OCI-LY1 (cell line): ENCODE measurements around the gene SPOCK1.

ENCODE experiments used
- EZH2 ChIP-seq: fragments of 200-600 bp; sonication (generic), shearing (Covaris generic); IDR thresholded peaks from 2 replicates; pipeline ENCODE4 v1.8.0; 2017; ENCODE audit warnings: borderline replicate concordance, mixed run types, mild to moderate bottlenecking, antibody characterized with exemption, low read length, moderate library complexity, mixed read lengths
- TF ChIP-seq, protein P1 (sequence below): fragments of 200-600 bp; sonication (generic), shearing (Covaris generic); IDR thresholded peaks from 2 replicates; pipeline ENCODE4 v1.5.1; 2017; ENCODE audit warnings: mild to moderate bottlenecking, antibody characterized with exemption, low read length, moderate library complexity, mixed read lengths

DNA sequence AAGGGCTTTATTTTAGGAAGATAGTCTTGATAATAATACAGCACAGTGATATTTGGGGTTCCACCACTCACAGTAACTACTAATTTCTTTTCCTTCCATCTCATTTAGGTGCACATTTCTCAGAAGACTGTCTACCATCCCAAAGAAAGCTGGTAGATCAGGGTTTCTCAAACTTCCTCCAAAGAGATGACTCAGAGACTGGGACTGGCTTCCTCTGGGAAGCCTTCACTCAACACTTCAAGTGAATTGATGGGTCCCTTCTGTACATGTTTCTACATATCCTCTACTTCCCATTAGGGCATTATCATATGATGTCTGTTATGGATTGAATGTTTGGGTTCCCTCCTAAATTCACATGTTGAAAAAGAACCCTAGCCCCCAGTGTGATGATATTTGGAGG, 138.5 kb downstream of the SPOCK1 start:
- TF ChIP-seq, protein P1, sequence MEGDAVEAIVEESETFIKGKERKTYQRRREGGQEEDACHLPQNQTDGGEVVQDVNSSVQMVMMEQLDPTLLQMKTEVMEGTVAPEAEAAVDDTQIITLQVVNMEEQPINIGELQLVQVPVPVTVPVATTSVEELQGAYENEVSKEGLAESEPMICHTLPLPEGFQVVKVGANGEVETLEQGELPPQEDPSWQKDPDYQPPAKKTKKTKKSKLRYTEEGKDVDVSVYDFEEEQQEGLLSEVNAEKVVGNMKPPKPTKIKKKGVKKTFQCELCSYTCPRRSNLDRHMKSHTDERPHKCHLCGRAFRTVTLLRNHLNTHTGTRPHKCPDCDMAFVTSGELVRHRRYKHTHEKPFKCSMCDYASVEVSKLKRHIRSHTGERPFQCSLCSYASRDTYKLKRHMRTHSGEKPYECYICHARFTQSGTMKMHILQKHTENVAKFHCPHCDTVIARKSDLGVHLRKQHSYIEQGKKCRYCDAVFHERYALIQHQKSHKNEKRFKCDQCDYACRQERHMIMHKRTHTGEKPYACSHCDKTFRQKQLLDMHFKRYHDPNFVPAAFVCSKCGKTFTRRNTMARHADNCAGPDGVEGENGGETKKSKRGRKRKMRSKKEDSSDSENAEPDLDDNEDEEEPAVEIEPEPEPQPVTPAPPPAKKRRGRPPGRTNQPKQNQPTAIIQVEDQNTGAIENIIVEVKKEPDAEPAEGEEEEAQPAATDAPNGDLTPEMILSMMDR, result no peak
- TF ChIP-seq EZH2, result no peak
